G401.6 (cell line): Measurements from ENCODE around the gene CLCA1.
A peak's percentile ranks its signal among the peaks of the same experiment; 100 is the strongest.
"Not testable (repeated sequence)": the region's sequence is repeated elsewhere in the genome, so short reads cannot be mapped to it uniquely, and the experiment has no call there.

Experiments used
- FAIRE-seq: peaks from 2 replicates; lab custom pipeline; 2012; peaks lifted over from hg19 to GRCh38; lab: Jason Lieb, UNC

CLCA1 gene

GRCh38 chr1:86466109-86466844 is 2.5 kb upstream of the CLCA1 start:
- no peak for FAIRE-seq

- no peak for FAIRE-seq
Observed at GRCh38 chr1:86466986-86467385, 1.7 kb upstream of the CLCA1 start.

- no peak for FAIRE-seq
Observed at GRCh38 chr1:86470859-86471258, 2.1 kb downstream of the CLCA1 start.

GRCh38 chr1:86471291-86471690 is 2.6 kb downstream of the CLCA1 start:
- no peak for FAIRE-seq

- FAIRE-seq = no peak
Observed at GRCh38 chr1:86472152-86472551, 3.4 kb downstream of the CLCA1 start.

- no peak for FAIRE-seq
Observed at GRCh38 chr1:86472767-86473166, 4.0 kb downstream of the CLCA1 start.

- FAIRE-seq = no peak
Observed at GRCh38 chr1:86477256-86477655, 8.5 kb downstream of the CLCA1 start.

- no peak for FAIRE-seq
Observed at GRCh38 chr1:86477682-86478081, 9.0 kb downstream of the CLCA1 start.

- no peak for FAIRE-seq
Observed at GRCh38 chr1:86478416-86479156, 9.9 kb downstream of the CLCA1 start.

GRCh38 chr1:86481966-86482365 is 13.2 kb downstream of the CLCA1 start:
- FAIRE-seq = no peak

- FAIRE-seq = no peak
Observed at GRCh38 chr1:86487131-86487810, 18.5 kb downstream of the CLCA1 start.

- FAIRE-seq = no peak
Observed at GRCh38 chr1:86487811-86488141, 19.0 kb downstream of the CLCA1 start.

GRCh38 chr1:86489242-86489878 is 20.6 kb downstream of the CLCA1 start:
- no peak for FAIRE-seq

GRCh38 chr1:86491171-86491950 is 22.6 kb downstream of the CLCA1 start:
- no peak for FAIRE-seq

- FAIRE-seq = no peak
Observed at GRCh38 chr1:86498281-86498680, 29.6 kb downstream of the CLCA1 start.

- peak; percentile 95 for FAIRE-seq
Observed at GRCh38 chr1:86499987-86500593, 31.4 kb downstream of the CLCA1 start.

GRCh38 chr1:86500714-86501113 is 32.0 kb downstream of the CLCA1 start:
- no peak for FAIRE-seq

- FAIRE-seq = not testable (repeated sequence)
Observed at GRCh38 chr1:86502125-86502646, 33.5 kb downstream of the CLCA1 start.

GRCh38 chr1:86502721-86503405 is 34.1 kb downstream of the CLCA1 start:
- no peak for FAIRE-seq

- no peak for FAIRE-seq
Observed at GRCh38 chr1:86503406-86504136, 34.8 kb downstream of the CLCA1 start.
